GM18520 (cell line): Measurements from ENCODE around the gene NLRC3.

Source experiments
- ATAC-seq: cut with Tn5 transposase; IDR thresholded peaks from one replicate; pipeline ENCODE4 v1.9.1; 2021; ENCODE audit not compliant: unreplicated experiment

NLRC3 gene

DNA sequence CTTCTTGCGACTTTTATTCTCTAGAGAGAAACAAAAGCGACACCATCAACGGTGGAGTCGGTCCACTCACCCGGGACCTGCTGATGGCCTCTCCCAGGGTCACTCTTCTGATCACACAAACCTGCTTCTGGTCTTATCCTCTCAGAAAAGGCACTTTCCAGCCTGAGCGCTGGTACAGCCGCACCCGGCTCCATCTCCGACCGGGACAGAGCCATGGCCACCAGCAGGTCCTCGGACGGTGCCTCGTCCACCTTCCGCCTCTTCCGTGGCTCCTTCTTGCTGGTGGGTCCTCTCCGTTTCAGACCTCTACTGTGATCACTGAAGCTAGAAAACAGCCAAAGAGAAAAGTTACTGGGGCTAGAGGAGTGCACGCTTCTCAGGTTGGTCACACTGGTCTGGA lies 20.5 kb upstream of the NLRC3 start:
- no peak for ATAC-seq

DNA sequence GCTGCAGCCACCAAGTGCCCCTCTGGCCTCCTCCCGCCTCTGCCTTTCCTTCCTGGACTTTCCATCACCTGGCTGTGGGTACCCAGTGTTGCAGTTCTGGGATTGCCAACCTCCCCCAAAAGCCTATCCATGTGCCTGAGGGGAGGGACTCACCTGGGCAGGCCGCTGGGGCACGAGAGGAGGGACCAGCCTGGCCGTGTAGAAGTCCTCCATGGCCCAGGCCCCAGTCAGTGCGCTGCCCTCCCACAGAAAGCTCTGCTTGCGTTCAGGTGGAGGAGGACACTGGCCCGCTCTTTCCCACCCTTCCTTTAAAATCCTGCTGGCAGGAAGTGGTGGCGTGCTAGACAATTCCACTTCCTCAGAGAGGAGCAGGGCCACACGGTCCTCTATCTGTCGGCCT lies 20.0 kb upstream of the NLRC3 start:
- ATAC-seq, result no peak

DNA sequence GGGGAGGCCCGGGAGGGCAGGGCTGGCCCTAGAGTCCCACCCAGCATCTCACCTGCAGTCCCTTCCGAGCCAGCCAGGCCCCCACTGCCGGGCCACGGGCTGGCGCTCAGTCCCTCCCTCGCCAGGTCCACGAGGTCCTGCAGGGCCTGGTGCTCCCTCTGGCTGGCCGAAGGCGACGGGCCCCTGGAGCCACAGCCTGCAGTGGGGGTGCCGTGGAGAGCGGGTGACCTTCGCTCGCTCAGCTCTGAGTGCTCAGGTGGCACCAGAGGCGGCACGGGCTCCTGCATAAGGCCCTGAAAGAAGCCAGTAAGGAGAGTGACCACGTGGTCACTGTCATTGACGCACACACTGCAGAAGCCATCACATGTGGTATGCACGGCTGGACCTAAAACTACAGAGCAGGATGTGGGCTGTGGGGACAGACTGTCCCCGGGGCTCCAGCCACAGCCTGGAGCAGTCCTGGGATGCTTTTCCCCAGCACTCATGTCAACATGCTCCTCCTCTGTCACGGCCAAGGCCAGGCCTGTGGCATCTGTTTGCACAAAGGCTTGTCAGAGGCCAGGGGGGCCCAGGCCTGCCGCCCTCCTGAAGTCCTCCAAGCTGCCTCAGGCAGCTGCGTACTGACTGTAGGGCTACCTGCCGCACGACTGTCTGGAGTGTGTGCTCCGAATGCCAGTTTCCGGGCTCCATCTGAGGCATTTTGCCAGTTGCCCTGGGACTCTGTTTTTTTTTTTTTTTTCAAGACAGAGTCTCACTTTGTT lies 19.1 kb upstream of the NLRC3 start:
- no peak for ATAC-seq

DNA sequence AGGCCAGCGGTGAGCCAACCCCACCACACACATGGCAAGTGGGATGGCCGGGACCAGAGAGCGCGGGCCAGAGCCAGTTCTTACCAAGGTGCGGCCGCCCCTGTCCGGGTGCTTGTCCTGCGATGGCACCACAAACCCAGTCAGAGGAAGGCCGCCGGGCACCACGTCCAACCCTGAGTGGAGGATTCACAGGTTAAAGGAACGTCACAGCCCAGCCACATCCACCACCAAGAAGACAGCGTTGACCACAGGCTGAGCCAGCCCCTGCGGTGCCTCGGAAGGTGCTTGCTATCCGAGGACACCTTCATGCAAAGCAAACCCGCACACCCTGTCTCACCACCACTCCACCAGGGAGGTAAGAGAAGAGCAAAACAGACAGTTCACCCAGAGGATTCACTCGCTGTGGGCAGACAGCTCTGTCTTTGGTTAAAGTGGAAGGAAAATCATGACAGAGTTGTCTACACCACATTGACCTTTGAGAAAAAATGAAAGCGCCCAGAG lies 18.4 kb upstream of the NLRC3 start:
- no peak for ATAC-seq

DNA sequence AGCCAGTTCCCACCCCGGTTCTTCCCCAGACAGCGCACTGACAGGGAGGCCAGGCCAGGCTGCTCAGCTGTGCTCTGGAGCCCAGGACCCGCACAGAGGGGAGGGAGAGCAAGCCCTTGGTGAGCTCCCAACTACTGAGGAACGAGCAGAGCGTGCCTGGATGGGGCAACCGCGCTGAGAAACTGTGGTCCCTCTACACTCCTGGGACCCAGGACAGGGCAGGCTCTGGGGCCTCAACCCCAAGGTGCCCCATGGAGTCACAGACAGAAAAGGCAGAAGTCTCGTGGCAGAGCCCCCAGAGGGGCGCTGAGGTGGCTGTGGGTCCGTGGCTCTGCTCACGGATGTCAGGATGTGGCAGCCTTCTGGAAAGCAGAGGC lies 17.9 kb upstream of the NLRC3 start:
- ATAC-seq, result no peak

DNA sequence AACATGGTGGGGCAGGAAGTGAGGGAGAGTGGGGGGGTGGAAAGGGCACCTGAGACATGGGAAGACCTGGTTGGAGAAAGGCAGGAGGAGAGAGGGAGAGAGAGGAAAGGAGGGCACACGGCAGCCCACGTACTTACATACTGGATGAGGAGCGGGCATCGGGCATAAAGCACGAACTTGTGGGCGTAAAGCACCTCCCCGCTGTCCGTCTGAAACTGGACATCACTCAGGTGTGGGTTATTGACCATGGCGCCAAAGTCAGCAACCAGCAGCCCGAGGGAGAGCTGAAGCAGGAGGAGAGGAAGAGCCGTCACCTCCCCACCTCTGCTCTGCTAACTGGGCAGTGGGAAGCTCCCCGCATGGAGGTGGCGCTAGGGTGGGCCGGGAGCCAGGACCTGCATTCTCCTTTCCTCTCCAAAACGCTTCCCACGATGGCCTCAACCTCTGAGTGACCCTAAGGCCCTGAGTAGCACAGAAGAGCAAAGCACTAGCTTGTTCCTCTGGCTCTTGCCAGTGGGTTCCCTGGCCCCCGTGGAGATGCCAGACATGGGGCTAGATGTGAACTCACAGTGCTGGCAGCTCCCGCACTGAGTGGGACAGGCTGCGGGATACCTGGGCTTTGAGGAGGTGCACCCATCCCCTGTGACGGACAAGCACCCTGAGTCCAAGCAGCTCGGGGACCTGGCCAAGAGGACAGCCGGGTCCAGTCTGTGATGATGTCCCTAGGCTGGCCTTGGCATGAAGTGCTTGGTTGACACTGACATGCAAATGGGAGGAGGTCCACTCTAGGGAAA lies 17.3 kb upstream of the NLRC3 start:
- no peak for ATAC-seq

DNA sequence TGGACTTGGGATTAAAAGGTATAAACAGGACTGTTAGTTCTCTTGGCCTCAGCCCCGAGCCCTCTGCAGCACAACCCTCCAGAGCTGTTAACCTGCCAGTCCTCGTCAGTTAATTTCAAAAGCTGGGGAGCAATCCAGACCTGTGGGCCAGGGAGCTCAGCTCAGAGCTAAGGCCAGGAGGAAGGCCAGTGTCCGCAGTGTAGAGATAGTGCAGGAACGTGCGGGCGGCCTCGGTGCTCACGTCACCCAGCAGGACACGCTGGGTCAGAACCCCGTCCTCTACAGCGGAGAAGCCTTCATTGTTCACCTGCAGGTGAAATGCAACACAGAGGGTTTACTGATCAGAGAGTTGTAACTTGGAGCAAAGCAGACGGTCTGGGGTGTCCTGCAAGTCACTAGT lies 15.4 kb upstream of the NLRC3 start:
- no peak for ATAC-seq

DNA sequence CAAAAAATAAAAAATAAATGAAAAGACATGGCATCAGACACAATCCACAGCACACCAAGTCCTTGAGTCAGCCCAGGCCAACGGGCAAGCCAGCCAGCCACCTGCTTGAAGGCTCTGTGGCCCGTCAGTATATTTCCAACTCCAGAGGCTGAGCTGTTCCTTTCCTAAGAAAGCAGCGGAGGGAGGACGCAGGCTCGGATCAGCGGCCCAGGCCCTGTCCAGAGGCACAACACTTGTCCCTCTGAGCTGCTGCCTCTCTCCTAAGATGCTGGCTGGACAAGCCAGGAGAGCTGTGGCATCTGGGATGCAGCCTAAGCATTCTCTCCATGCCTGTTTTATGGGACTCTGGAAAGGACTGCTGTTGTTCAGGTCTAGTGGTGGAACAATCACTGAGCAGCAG lies 14.8 kb upstream of the NLRC3 start:
- ATAC-seq, result no peak

DNA sequence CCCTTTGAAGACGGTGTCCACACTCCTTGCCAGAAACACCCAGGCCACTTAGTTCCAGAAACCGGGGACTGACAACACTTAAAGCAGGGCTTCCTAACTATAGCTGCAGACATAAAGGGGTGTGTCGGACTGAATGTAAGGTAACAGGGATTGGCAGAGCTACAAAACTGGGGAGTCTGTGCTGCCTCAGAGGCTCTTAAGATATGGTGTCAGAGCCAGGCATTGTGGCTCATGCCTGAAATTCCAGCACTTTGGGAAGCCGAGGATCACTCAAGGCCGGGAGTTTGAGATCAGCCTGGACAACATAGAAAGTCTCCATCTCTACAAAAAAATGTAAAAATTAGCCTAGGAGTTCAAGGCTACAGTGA lies 14.2 kb upstream of the NLRC3 start:
- ATAC-seq, result no peak

DNA sequence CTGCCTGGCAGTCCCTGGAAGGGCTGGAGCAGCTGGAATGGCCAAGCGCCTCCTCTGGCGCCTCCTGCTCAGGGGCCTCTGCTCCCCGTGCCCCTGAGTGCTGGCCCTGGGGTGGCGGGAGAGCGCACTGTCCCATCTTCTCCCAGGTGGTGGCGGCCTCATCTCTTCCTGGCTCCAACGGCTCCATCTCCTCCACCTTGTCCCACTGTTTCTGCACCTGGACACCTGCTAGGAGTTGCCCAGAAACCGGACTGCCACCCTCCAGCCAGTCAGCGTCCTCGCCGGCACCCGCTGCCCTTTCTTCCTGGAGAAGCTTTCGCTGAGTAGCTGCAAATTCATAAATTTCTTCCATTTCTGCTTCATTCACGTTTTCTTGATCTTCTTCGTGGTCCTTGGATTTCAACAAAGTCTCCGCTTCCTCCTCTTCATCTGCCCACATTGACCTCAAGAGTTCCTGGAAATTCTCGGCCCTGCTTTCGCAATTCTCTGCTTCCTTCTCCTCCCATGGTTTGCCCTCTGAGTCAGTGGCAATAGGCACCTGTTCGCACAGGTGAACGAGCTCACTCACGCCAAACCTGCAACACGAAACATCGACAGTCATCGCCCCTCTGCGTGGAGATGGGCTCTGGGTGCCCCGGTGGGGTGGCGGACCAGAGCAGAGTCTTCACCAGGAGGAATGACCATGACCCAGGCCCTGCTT lies 13.7 kb upstream of the NLRC3 start:
- no peak for ATAC-seq

DNA sequence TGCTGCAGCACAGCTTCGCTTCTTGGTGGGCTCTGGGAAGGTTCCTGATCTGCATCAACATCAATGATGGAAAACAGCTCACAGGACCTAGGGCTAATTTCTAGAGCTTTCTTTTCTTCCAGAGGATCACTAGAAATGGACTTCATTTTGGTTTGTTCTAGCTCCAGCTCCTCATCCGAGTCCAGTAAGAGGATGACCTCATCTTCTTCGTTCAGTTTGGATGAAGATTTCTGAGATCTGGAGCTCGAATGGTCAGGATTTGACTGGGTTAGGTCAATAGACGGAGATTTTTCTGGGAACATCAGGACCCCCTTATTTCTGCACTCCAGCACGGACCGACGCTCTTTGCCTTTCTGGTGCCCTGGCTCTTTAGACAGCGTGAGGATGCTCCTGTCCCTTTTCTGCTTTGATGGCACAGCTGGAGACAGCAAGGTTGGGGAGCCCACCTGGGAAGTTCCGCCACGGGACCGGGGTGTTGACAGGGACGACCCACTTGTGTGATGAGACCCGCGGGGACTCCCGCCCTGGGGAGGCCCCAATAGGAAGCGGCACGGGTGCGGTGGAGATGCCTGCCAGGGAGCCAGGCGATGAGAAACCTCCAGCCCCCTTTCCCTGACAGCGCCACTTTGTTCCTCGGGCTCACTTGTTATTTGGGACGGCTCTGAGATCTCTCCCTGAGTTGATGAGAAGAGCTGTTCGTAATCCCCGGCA lies 12.9 kb upstream of the NLRC3 start:
- ATAC-seq, result no peak

DNA sequence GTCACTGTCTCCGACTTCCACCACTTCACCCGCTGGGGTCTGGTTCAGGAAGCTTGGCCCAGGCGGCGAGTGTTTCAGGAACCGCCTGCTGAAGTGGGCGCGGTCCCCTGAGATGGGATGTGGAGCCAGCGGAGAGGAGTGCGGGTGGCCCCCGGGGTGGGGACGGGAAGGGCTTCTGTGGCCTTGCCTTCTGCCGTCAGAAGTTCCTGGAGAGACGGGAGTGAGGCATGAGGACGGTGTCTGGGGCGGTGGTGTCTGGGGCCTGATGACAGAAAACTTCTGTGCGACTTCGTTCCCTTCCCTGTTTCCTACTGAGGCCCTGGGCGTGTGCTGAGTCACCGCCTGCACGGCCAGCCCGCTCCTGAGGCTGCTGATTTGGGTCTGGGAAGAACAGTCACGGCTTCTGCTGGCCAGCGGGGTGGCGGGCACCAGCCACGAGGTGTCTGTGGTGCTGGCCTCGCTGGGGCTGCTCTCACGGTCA lies 12.3 kb upstream of the NLRC3 start:
- no peak for ATAC-seq

DNA sequence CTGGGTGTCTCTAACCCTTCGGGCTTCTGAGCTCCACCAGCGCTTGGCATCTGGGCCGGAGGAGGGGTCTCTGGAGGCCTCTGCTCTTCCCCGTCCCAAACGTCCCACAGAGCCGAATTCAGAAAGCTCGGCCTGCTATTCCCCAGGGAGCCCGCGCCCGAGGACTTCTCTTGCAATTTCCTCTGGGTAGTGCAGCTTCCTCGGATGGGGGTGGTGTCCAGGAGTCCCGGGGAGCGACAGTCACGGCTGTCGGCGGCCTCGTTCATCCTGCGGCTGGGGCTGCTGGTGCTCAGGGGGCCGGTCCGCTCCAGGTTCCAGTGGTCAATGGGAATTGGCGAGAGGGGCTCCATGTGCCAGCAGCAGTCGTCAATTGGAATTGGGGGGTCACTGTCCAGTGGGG lies 11.8 kb upstream of the NLRC3 start:
- no peak for ATAC-seq

DNA sequence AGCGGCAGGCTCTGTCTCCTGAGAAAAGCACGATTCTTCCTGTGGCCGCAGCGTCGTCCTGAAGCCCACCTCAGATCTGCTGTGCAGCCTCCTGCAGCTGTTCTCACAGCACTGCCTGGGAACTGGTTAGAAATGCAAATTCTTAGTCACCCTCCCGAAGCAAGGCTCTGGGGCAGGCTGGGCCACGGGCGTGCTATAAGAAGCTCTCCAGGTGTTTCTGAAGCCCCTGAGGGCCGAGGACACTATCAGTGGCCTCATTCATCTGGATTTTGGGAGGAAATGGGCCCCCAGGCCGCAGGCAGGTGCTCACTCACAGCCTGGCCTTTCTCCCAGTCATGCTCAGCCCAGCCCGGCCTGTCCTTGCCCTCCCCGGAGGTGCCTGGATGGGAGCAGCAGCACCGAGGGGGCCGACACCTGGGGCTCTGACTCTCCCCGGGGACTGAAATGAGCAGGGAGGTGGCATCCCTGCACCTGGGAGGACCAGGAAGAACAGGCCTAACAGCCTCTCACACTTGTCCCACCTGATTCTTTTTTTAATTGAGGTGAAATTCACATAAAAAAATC lies 10.4 kb upstream of the NLRC3 start:
- ATAC-seq, result no peak

DNA sequence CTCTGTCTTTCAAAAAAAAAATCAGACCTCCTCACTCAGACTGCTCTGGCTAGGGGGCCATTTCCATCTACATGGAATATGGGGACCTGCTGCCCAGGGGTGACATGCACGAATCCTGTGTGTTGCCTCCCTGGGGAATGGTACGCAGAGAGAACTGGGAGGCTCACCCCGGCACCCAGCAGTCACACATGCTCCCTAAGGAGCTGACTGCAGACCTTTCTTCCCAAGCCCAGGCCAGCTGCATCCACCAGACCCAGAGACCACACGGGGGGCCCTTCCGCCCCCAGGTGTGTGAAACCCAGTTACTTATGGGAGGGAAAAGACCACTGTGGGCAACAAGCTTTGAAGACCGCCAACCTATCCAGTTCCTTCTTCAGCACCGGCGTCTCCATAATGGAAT lies 7.2 kb upstream of the NLRC3 start:
- ATAC-seq, result no peak

DNA sequence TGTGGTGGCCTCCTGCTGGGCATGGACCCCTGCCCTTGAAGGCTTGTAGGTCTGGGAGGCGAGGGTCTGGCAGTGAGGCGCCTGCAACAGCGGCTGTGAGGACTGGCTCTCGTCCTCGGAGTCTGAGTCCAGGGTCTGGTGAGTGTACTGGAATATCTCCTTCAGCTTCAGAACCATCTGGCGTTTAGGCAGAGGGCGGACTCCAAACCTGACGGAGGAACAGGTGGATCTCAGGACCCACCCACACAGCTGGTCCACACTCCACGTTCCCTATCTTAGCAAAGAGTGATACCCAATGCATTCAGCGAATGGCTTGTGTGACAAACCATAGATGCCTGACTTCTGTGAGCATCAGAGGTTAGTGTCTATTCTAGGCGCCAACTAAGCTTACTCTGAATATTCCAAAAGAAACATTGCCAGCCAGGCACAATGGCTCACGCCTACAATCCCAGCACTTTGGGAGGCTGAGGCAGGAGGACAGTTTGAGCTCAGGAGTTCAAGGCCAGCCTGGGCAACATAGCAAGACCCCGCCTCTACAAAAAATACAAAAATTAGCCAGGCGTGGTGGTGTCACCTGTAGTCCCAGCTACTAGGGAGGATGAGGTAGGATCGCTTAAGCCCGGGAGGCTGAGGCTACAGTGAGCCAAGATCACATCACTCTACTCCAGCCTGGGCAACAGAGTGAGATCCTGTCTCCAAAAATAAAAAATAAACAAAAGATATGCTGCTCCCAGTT lies 6.3 kb upstream of the NLRC3 start:
- ATAC-seq, result no peak

DNA sequence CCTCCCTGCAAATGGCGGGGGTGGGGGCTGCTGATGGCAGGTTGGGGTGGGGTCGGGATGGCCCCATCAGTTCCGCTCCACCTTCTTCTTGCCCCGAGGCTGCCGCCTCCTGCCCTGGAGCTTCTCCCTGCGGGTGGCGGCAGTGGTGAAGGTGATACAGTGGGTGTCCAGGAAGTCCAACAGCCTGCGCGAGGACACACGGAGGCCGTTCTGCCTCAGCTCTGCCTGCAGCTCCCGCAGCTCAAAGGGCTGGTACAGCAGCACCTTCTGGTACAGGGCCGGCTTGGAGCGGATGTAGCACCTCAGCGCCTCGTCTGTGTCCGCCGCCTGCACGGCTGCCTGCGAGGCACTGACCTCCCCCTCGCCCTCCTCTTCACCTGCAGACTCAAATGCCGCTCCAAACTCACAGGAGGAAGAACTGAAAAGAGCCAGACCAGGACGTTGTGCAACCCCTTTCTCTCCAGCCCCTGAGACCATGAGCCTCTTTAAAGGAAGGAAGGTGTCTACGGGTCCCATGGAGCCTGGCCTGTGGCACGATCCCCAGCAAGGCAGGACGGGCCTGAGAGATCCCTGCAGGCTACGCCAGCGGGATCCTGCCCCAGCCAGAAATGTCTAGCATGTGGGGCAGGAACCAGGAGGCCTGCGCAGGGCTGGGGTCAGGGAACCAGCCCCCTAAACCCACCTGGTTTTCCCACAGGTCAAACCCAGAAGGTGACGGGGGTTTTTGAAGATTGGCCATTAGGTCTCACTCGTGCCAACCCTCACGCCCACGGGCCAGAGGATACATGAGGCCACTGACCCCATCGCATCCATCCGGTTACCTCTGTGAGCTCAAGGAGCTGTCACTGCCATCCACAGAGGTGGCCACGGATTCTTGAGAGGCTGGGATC lies 5.3 kb upstream of the NLRC3 start:
- ATAC-seq, result no peak

DNA sequence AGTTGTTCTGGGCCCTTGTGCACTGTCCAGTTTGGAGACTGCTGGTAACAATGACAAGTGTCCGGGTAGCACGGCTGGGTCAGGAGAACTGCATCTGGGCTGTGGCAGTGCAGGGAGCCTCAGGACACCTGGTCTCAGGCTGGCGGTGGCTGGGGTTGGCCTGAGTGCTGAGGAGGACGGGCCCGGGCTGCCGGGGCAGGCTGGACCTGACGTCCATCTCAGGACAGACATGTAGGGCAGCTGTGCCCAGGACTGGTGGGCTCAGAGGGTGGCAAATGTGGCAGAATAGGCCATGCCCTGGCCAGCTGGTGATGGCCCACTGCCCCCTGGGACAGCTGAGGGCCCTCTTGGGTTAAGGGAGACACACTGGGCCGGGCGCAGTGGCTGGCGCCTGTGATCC lies 4.2 kb upstream of the NLRC3 start:
- no peak for ATAC-seq

DNA sequence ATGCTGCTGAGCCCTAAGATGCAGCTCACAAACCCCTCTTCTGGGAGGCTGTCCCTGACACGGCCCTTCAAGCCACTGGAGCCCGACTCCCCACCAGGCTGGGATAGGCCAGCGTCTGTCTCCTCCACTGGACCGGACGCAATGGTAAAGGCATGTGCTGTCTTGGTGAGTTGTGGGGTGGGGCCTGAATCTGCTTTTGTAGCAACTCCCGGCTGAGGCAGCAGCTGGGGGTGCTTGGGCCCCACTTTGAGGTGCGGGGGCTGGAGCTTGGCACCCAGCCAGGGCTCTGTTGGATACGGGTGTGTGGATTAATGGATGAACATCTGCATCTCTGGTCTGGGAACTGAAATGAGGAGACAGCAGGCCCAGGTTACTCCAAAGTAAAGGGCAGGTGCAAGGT lies 3.5 kb upstream of the NLRC3 start:
- no peak for ATAC-seq
